ENCODE results near the gene PCDHGA2.
A peak's percentile ranks its signal among the peaks of the same experiment; 100 is the strongest.

The PCDHGA2 gene

DNA sequence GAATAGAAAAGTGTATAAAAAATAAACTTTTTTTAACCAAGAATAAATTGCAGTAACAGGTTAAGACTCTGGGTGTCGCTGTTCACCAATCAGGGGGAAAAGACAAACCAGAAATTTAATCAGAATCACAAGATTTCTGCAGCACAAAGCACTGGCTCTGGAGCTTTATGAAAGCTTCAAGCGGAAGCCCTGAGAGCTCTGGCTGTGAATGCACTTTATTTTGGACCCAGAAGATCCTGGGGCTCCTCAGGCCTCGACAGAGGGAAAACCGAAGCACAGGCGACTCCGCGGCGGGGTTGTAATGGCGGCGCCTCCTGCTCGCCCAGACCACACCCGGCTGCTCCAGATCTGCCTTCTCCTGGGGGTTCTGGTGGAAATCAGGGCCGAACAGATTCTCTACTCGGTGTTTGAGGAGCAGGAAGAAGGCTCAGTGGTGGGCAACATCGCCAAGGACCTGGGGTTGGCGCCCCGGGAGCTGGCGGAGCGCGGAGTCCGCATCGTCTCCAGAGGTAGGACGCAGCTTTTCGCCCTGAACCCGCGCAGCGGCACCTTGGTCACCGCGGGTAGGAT, 16.4 kb downstream of the PCDHGA2 start, which contains the start of gene PCDHGA4:
Gene PCDHGA4 (plus strand): TSS at position 122 of the 570 bp plus-strand sequence. CDS start 87 bp downstream, at position 209.
- Histone ChIP-seq H3K36me3 (ENCODE audit: control insufficient read depth, low read length) (no peaks in the 10 kb centered on the region), H3F3A (ENCODE audit: control insufficient read depth, insufficient read depth) (0 out of 2 replicates have a peak, but pooled peaks cover 3% of the 10 kb centered on the region), H3K4me1 (ENCODE audit: control insufficient read depth, low read length) (peaks cover 15% of the 10 kb centered on the region), H3K27me3 (ENCODE audit: control insufficient read depth, low read length) (no peaks in the 10 kb centered on the region), H3K79me2 (ENCODE audit: control insufficient read depth, low read length) (no peaks in the 10 kb centered on the region), H4K20me1 (ENCODE audit: control insufficient read depth, insufficient read depth, low read depth, low read length) (no peaks in the 10 kb centered on the region), H3K9me3 (ENCODE audit: control insufficient read depth, insufficient read depth, low read length) (peaks cover 10% of the 10 kb centered on the region; the same call in 1 of the 2 replicates), H3K4me3 (ENCODE audit: low read length) (no peak within 1 kb of the TSS; the same call in 1 of the 2 replicates), H3K4me2 (ENCODE audit: low read length) (peak within 1 kb of the TSS; percentile 48), H3K9me2 (replicated peaks; ENCODE audit: control insufficient read depth, low read length) (no peaks in the 10 kb centered on the region), H3K27ac (ENCODE audit: low read depth, low read length) (no peak within 1 kb of the TSS)
- TF ChIP-seq, protein P1, sequence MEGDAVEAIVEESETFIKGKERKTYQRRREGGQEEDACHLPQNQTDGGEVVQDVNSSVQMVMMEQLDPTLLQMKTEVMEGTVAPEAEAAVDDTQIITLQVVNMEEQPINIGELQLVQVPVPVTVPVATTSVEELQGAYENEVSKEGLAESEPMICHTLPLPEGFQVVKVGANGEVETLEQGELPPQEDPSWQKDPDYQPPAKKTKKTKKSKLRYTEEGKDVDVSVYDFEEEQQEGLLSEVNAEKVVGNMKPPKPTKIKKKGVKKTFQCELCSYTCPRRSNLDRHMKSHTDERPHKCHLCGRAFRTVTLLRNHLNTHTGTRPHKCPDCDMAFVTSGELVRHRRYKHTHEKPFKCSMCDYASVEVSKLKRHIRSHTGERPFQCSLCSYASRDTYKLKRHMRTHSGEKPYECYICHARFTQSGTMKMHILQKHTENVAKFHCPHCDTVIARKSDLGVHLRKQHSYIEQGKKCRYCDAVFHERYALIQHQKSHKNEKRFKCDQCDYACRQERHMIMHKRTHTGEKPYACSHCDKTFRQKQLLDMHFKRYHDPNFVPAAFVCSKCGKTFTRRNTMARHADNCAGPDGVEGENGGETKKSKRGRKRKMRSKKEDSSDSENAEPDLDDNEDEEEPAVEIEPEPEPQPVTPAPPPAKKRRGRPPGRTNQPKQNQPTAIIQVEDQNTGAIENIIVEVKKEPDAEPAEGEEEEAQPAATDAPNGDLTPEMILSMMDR (IDR thresholded peaks at IDR 0.05; ENCODE audit: low read depth, low read length, poor library complexity, severe bottlenecking), result peak; percentile 76
- TF ChIP-seq EZH2phosphoT487 (IDR thresholded peaks at IDR 0.05; ENCODE audit: borderline replicate concordance, low read length), result no peak

DNA sequence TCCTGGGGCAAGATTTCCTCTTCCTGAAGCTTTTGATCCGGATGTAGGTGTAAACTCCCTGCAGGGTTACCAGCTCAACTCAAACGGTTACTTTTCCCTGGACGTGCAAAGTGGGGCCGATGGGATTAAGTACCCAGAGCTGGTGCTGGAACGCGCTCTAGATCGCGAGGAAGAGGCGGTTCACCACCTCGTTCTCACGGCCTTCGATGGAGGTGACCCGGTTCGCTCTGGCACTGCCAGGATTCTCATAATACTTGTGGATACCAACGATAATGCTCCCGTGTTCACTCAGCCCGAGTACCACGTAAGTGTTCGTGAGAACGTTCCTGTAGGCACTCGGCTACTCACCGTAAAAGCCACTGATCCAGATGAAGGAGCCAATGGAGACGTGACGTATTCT, 17.1 kb downstream of the PCDHGA2 start:
- no peak for TF ChIP-seq EZH2phosphoT487 (IDR thresholded peaks at IDR 0.05; ENCODE audit: borderline replicate concordance, low read length)
- TF ChIP-seq, protein P1 (IDR thresholded peaks at IDR 0.05; ENCODE audit: low read depth, low read length, poor library complexity, severe bottlenecking), result no peak
- no peak overlapping the region for H3K4me2 ChIP-seq (ENCODE audit: low read length)
- H3K9me3 ChIP-seq (ENCODE audit: control insufficient read depth, insufficient read depth, low read length), result peaks cover 12% of the 10 kb centered on the region
- H3K36me3 ChIP-seq (ENCODE audit: control insufficient read depth, low read length), result peaks cover 2% of the 10 kb centered on the region
- no peaks in the 10 kb centered on the region for H3K9me2 ChIP-seq (replicated peaks; ENCODE audit: control insufficient read depth, low read length)
- H3K79me2 ChIP-seq (ENCODE audit: control insufficient read depth, low read length), result peaks cover 6% of the 10 kb centered on the region
- no peaks in the 10 kb centered on the region for H3K27me3 ChIP-seq (ENCODE audit: control insufficient read depth, low read length)
- peaks cover 14% of the 10 kb centered on the region for H3K4me1 ChIP-seq (ENCODE audit: control insufficient read depth, low read length)
- H3K4me3 ChIP-seq (ENCODE audit: low read length), result no peak overlapping the region
- 0 out of 2 replicates have a peak, but pooled peaks cover 3% of the 10 kb centered on the region for H3F3A ChIP-seq (ENCODE audit: control insufficient read depth, insufficient read depth)
- H3K27ac ChIP-seq (ENCODE audit: low read depth, low read length), result no peak overlapping the region
- no peaks in the 10 kb centered on the region for H4K20me1 ChIP-seq (ENCODE audit: control insufficient read depth, insufficient read depth, low read depth, low read length)

DNA sequence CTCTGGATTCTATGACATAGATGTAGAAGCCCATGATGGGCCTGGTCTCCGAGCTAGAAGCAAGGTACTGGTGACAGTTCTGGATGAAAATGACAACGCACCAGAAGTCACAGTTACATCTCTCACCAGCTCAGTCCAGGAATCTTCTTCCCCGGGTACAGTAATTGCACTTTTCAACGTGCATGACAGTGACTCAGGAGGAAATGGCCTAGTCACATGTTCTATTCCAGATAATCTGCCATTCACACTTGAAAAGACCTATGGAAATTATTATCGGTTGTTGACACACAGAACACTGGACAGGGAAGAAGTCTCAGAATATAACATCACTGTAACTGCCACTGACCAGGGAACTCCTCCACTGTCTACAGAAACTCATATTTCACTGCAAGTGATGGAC, 17.6 kb downstream of the PCDHGA2 start:
- H3K9me3 ChIP-seq (ENCODE audit: control insufficient read depth, insufficient read depth, low read length), result peaks cover 12% of the 10 kb centered on the region

More for the DNA sequence above, 17.6 kb downstream of the PCDHGA2 start:
- Histone ChIP-seq H3K79me2 (ENCODE audit: control insufficient read depth, low read length) (peaks cover 11% of the 10 kb centered on the region), H3K4me3 (ENCODE audit: low read length) (no peak overlapping the region), H3K36me3 (ENCODE audit: control insufficient read depth, low read length) (peaks cover 7% of the 10 kb centered on the region), H3K4me2 (ENCODE audit: low read length) (no peak overlapping the region), H3K27ac (ENCODE audit: low read depth, low read length) (no peak overlapping the region), H3K27me3 (ENCODE audit: control insufficient read depth, low read length) (no peaks in the 10 kb centered on the region), H3K4me1 (ENCODE audit: control insufficient read depth, low read length) (peaks cover 17% of the 10 kb centered on the region), H4K20me1 (ENCODE audit: control insufficient read depth, insufficient read depth, low read depth, low read length) (no peaks in the 10 kb centered on the region), H3F3A (ENCODE audit: control insufficient read depth, insufficient read depth) (0 out of 2 replicates have a peak, but pooled peaks cover 3% of the 10 kb centered on the region), H3K9me2 (replicated peaks; ENCODE audit: control insufficient read depth, low read length) (no peaks in the 10 kb centered on the region)
- no peak for TF ChIP-seq EZH2phosphoT487 (IDR thresholded peaks at IDR 0.05; ENCODE audit: borderline replicate concordance, low read length)
- TF ChIP-seq, protein P1 (IDR thresholded peaks at IDR 0.05; ENCODE audit: low read depth, low read length, poor library complexity, severe bottlenecking), result no peak
